ENCODE data around the gene GPR119. TPM values are rescaled to one million over a fixed set of nuclear protein-coding genes. Genes with fewer than 3 reads are reported as not detected.

Gene GPR119
- total RNA-seq, 1 experiment from 2014 or later, result not detected

- no peak for TF ChIP-seq CTCF (conservative IDR thresholded peaks at IDR 0.05)
- H3K36me3 Mint-ChIP-seq (ENCODE audit: insufficient read depth in 1 of 3, low read depth in 3 of 3), result peaks cover 0 to 8% (median 0%) of the 10 kb centered on the region in 3 experiments; a peak in 1 of 7 replicates
- no peak overlapping the region for H3K4me3 Mint-ChIP-seq
- DNase-seq, result no peak
- no peak overlapping the region for H2BK12ac ChIP-seq (ENCODE audit: insufficient read length, low read depth, low read length)
- no peaks in the 10 kb centered on the region for H4K20me1 ChIP-seq (ENCODE audit: control insufficient read depth, insufficient read depth, insufficient read length)
- H4K8ac ChIP-seq (replicated peaks; ENCODE audit: insufficient read length, low read depth, low read length), result no peak overlapping the region
- no CpG with 5 or more reads among the region's 5 CpGs for WGBS (ENCODE audit: extremely low coverage, insufficient read length, low lambda C conversion rate)
- H4K91ac ChIP-seq (ENCODE audit: insufficient read length, low read depth, low read length), result no peak overlapping the region
- H4K5ac ChIP-seq (ENCODE audit: insufficient read length, low read depth, low read length), result no peak overlapping the region
- no peak overlapping the region for H3K9ac ChIP-seq (ENCODE audit: extremely low read depth, insufficient read length, low read length)
- H3K79me2 ChIP-seq (ENCODE audit: insufficient read depth, low read length), result no peaks in the 10 kb centered on the region
- H3K23me2 ChIP-seq (ENCODE audit: insufficient read length, low read depth, low read length, poor library complexity, severe bottlenecking), result no peaks in the 10 kb centered on the region
- no peak overlapping the region for H2AK5ac ChIP-seq (ENCODE audit: insufficient read length, low read length)
- no peak overlapping the region for H2BK15ac ChIP-seq (ENCODE audit: low read depth, low read length)
- peaks cover 0 to 31% of the 10 kb centered on the region in 2 experiments; a peak in 3 of 5 replicates for H3K9me3 Mint-ChIP-seq
- H3K14ac ChIP-seq (ENCODE audit: insufficient read depth, low read length), result no peak overlapping the region
- no peaks in the 10 kb centered on the region for H3K4me1 ChIP-seq (ENCODE audit: insufficient read depth, low read length)
- H3K9me3 ChIP-seq (ENCODE audit: control insufficient read depth, low read depth, low read length), result peaks cover 9% of the 10 kb centered on the region
- H3K27ac Mint-ChIP-seq, result no peak overlapping the region
- no peaks in the 10 kb centered on the region for H3K27me3 ChIP-seq (ENCODE audit: insufficient read depth, low read length)
- no peak overlapping the region for H3K4ac ChIP-seq (ENCODE audit: low read depth, low read length)
- no peaks in the 10 kb centered on the region for H3K4me1 Mint-ChIP-seq
- H3K27me3 Mint-ChIP-seq (ENCODE audit: low read depth), result peaks cover 5% of the 10 kb centered on the region
- H3K18ac ChIP-seq (ENCODE audit: insufficient read length, low read depth, low read length), result no peak overlapping the region
- H2BK5ac ChIP-seq (ENCODE audit: insufficient read length, low read length), result no peak overlapping the region
- no peak overlapping the region for H2BK120ac ChIP-seq (ENCODE audit: low read depth, low read length, poor library complexity, severe bottlenecking)
- no peak overlapping the region for H3K23ac ChIP-seq (ENCODE audit: insufficient read length, low read depth, low read length)
- no peaks in the 10 kb centered on the region for H3K79me1 ChIP-seq (ENCODE audit: insufficient read depth, low read depth, low read length, poor library complexity, severe bottlenecking)
- H2AFZ ChIP-seq (ENCODE audit: low read length), result no peak overlapping the region
- H3K56ac ChIP-seq (ENCODE audit: insufficient read length, low read depth, low read length), result no peak overlapping the region
- no peak overlapping the region for H3T11ph ChIP-seq (ENCODE audit: low read length)
- H2BK20ac ChIP-seq (ENCODE audit: low read depth, low read length, poor library complexity, severe bottlenecking), result no peak overlapping the region
- H3K4me2 ChIP-seq (ENCODE audit: insufficient read depth, insufficient read length, low read length), result no peak overlapping the region
- no peak overlapping the region for H3K27ac ChIP-seq (ENCODE audit: insufficient read length, low read depth, low read length)
Observed at GRCh38 chrX:130386408-130386808, 934 bp upstream of the GPR119 start.
